Activated CD4-positive, CD25-positive, alpha-beta regulatory T cell treated with anti-CD3 and anti-CD28 coated beads, Interleukin-2, amount 50 U/mL, for 72 hours (primary cell): ENCODE data around the gene RABGAP1L.
"Not testable (repeated sequence)": the region's sequence is repeated elsewhere in the genome, so short reads cannot be mapped to it uniquely, and the experiment has no call there.

Source experiments
- DNase-seq: peaks from one replicate; pipeline ENCODE4 v3.0.0; 2021

Gene RABGAP1L

GRCh38 chr1:174159252-174160108 lies at the start of gene RABGAP1L:
Gene RABGAP1L (plus strand): TSS chr1:174159520.
- DNase-seq: peak; percentile 90

GRCh38 chr1:174110053-174110452 lies 49.3 kb upstream of the RABGAP1L start:
- no peak for DNase-seq

- DNase-seq: no peak
These were observed 46.7 kb upstream of the RABGAP1L start for GRCh38 chr1:174112489-174113162.

- no peak for DNase-seq
These were observed 45.2 kb upstream of the RABGAP1L start for GRCh38 chr1:174114106-174114505.

GRCh38 chr1:174114788-174115448 lies 44.4 kb upstream of the RABGAP1L start:
- DNase-seq: no peak

- no peak for DNase-seq
These were observed 43.3 kb upstream of the RABGAP1L start for GRCh38 chr1:174116042-174116441.

- DNase-seq: no peak
These were observed 40.6 kb upstream of the RABGAP1L start for GRCh38 chr1:174118751-174119150.

- not testable (repeated sequence) for DNase-seq
These were observed 37.0 kb upstream of the RABGAP1L start for GRCh38 chr1:174122318-174122717.

GRCh38 chr1:174123843-174124242 lies 35.5 kb upstream of the RABGAP1L start:
- no peak for DNase-seq

GRCh38 chr1:174127176-174127575 lies 32.1 kb upstream of the RABGAP1L start:
- not testable (repeated sequence) for DNase-seq

- DNase-seq: no peak
These were observed 28.2 kb upstream of the RABGAP1L start for GRCh38 chr1:174131032-174131638.

- DNase-seq: no peak
These were observed 25.2 kb upstream of the RABGAP1L start for GRCh38 chr1:174134003-174134659.

GRCh38 chr1:174135211-174135610 lies 24.1 kb upstream of the RABGAP1L start:
- DNase-seq: no peak

- no peak for DNase-seq
These were observed 22.6 kb upstream of the RABGAP1L start for GRCh38 chr1:174136714-174137113.

- DNase-seq: no peak
These were observed 16.5 kb upstream of the RABGAP1L start for GRCh38 chr1:174142836-174143235.

- DNase-seq: not testable (repeated sequence)
These were observed 15.5 kb upstream of the RABGAP1L start for GRCh38 chr1:174143727-174144396.

- DNase-seq: not testable (repeated sequence)
These were observed 14.9 kb upstream of the RABGAP1L start for GRCh38 chr1:174144397-174144783.

- DNase-seq: no peak
These were observed 10.1 kb upstream of the RABGAP1L start for GRCh38 chr1:174149216-174149615.

GRCh38 chr1:174150499-174150898 lies 8.8 kb upstream of the RABGAP1L start:
- no peak for DNase-seq

GRCh38 chr1:174152427-174152826 lies 6.9 kb upstream of the RABGAP1L start:
- DNase-seq: no peak

GRCh38 chr1:174153085-174153824 lies 6.1 kb upstream of the RABGAP1L start:
- DNase-seq: no peak

GRCh38 chr1:174153825-174154107 lies 5.6 kb upstream of the RABGAP1L start:
- DNase-seq: no peak
